Measurements from ENCODE around the gene ABTB2.

- TF ChIP-seq, protein P1, sequence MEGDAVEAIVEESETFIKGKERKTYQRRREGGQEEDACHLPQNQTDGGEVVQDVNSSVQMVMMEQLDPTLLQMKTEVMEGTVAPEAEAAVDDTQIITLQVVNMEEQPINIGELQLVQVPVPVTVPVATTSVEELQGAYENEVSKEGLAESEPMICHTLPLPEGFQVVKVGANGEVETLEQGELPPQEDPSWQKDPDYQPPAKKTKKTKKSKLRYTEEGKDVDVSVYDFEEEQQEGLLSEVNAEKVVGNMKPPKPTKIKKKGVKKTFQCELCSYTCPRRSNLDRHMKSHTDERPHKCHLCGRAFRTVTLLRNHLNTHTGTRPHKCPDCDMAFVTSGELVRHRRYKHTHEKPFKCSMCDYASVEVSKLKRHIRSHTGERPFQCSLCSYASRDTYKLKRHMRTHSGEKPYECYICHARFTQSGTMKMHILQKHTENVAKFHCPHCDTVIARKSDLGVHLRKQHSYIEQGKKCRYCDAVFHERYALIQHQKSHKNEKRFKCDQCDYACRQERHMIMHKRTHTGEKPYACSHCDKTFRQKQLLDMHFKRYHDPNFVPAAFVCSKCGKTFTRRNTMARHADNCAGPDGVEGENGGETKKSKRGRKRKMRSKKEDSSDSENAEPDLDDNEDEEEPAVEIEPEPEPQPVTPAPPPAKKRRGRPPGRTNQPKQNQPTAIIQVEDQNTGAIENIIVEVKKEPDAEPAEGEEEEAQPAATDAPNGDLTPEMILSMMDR (IDR thresholded peaks at IDR 0.05): no peak
- TF ChIP-seq POLR2A (IDR thresholded peaks at IDR 0.05) (no peak), POLR2AphosphoS5 (IDR thresholded peaks at IDR 0.05) (no peak), EP300 (IDR thresholded peaks at IDR 0.05) (no peak)
Observed at GRCh38 chr11:34157163-34157562, 200.6 kb downstream of the ABTB2 start.
